C4-2B (cell line): ENCODE data around the gene FH.

Experiments
- H3K27ac ChIP-seq: fragments of 450-650 bp; 2 replicates; pipeline ENCODE4 v1.5.1; 2017
- ZFX ChIP-seq: fragments of 450-650 bp; IDR thresholded peaks from 2 replicates; pipeline ENCODE4 v1.6.1; 2017
- TF ChIP-seq, protein P1 (sequence below): fragments of 450-650 bp; conservative IDR thresholded peaks from 2 replicates; pipeline ENCODE4 v1.5.1; 2017; ENCODE audit warnings: mild to moderate bottlenecking

FH gene

GRCh38 chr1:241520080-241520465, 518 bp upstream of the FH start:
- TF ChIP-seq, protein P1, sequence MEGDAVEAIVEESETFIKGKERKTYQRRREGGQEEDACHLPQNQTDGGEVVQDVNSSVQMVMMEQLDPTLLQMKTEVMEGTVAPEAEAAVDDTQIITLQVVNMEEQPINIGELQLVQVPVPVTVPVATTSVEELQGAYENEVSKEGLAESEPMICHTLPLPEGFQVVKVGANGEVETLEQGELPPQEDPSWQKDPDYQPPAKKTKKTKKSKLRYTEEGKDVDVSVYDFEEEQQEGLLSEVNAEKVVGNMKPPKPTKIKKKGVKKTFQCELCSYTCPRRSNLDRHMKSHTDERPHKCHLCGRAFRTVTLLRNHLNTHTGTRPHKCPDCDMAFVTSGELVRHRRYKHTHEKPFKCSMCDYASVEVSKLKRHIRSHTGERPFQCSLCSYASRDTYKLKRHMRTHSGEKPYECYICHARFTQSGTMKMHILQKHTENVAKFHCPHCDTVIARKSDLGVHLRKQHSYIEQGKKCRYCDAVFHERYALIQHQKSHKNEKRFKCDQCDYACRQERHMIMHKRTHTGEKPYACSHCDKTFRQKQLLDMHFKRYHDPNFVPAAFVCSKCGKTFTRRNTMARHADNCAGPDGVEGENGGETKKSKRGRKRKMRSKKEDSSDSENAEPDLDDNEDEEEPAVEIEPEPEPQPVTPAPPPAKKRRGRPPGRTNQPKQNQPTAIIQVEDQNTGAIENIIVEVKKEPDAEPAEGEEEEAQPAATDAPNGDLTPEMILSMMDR = no peak
- no peak for TF ChIP-seq ZFX
- H3K27ac ChIP-seq = no peak overlapping the region

GRCh38 chr1:241518476-241519307, 863 bp downstream of the FH start:
- TF ChIP-seq, protein P1 = no peak
- no peak for TF ChIP-seq ZFX

DNA sequence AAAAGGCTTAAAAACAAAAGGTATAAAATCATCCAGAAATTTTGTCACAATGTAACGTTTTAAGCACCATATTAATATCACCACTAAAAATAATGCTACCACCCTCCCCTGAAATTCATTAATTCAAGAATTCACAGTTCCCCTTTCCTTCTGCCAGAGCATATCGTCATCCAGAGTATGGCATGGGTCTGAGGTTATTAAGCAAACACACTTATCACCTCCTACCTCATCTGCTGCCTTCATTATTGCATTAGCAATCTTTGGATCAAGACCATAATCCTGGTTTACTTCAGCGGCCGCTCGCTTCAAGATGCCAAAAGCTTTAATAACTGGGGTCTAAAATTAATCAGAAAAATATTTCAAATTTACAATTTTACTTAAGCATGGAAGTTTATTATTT, 6.2 kb downstream of the FH start:
- no peak overlapping the region for H3K27ac ChIP-seq
- no peak for TF ChIP-seq ZFX
- TF ChIP-seq, protein P1 = no peak

More at GRCh38 chr1:241518476-241519307, 863 bp downstream of the FH start:
- peak overlapping the region; percentile 94 for H3K27ac ChIP-seq

DNA sequence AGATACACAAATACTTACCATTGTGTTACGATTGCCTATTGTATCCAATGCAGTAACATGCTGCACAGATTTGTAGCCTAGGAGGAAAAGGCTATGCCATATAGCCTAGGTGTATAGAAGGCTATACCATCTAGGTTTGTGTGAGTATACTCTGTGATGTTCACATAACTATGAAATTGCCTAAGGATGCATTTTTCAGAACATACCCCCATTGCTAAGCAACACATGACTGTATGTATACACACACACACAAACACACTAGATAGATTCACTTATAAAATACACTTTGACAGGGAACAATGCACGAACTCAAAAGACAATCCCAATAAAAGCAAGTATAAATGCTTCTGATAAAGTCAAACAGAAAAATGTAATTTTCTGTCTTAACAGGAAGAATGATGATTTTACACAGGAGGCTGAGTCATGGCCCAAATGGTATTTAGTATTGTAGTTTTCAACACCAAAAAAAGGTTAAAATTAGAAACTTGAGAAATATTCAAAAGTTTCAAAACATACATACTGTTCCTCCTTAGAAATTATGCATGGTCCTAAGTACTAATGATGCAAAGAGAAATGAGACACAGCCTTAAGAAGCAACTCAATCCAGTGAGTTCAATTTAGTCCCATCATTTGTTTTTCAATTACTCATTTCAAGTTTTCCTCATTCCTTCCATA, 12.2 kb downstream of the FH start:
- no peak for TF ChIP-seq ZFX
- TF ChIP-seq, protein P1 = no peak
- H3K27ac ChIP-seq = no peak overlapping the region

DNA sequence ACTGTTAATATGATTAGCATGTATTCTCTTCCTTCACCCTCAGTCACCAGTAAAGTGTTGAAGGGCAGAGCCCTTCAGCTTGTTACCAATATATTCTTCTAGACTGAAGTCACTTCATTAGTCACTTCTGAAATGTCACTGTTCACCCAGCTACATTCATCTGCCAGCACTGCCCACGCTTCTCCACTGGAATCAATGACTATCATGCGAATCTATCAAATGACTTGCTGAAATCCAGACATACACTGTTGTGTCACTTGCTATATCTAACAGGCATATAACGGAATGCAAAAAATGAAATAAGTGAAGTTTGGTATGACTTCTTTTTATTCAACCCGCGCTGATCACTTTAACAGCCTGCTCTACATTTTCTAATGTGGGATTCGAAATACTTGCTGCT, 16.1 kb downstream of the FH start:
- no peak overlapping the region for H3K27ac ChIP-seq
- TF ChIP-seq ZFX = no peak
- TF ChIP-seq, protein P1 = no peak

DNA sequence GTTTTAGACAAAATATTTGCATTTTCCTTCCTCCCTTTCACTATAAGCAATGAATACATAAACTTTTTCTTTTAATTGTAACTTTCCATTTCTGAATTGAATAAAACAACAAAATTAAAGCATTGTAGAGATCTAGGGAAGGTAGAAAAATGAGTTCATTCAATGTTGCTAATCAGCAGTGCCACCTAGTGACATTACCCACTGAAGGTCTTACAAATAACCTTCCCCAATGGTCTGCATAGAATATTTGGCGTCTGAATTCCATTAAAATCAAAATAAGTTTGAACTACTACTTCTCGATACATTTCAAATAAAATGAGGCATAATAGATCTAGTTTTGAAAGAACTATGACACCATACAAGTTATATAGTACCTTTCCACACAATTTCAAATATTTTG, 19.6 kb downstream of the FH start:
- H3K27ac ChIP-seq = no peak overlapping the region
- TF ChIP-seq, protein P1 = peak; percentile 62
- TF ChIP-seq ZFX = no peak

- TF ChIP-seq ZFX = no peak
- TF ChIP-seq, protein P1 = no peak
- H3K27ac ChIP-seq = no peak overlapping the region
Observed at GRCh38 chr1:241495741-241496140, 23.8 kb downstream of the FH start.
